Naive thymus-derived CD4-positive, alpha-beta T cell (primary cell): Measurements from ENCODE around the gene TENM4. TPM values are rescaled to one million over a fixed set of nuclear protein-coding genes. Genes with fewer than 3 reads are reported as not detected.

Experiments used
- ATAC-seq: fragments of 150-1000 bp; cut with Tn5 transposase; 2 replicates; pipeline ENCODE4 v1.10.0; 2021; ENCODE audit warnings: mild to moderate bottlenecking, moderate library complexity
- CTCF ChIA-PET: fragments of 350-600 bp; sonication (Branson Sonifier 250); formaldehyde crosslinking; loops from one replicate; lab custom pipeline; 2021; ENCODE audit warnings: antibody characterized with exemption; lab: Charles Lee
- POLR2A ChIA-PET: fragments of 350-600 bp; sonication (Branson Sonifier 250); formaldehyde crosslinking; loops from one replicate; lab custom pipeline; 2021; ENCODE audit warnings: antibody characterized with exemption, inconsistent platforms; lab: Charles Lee
- DNase-seq, 9 donors: peaks; one replicate each; pipeline versions ENCODE4 v3.0.0 to v3.0.0-alpha.2; 2020 to 2022; ENCODE audit warnings: mixed read lengths in 1 of 9
- H3K27ac ChIP-seq: one replicate; pipeline ENCODE4 v1.7.0; 2013; ENCODE audit warnings: mild to moderate bottlenecking, low read depth, low read length, moderate library complexity
- H3K27me3 ChIP-seq, 2 donors: one replicate each; pipeline ENCODE4 v1.7.0; 2013; ENCODE audit warnings: low read length in 2 of 2, mild to moderate bottlenecking in 2 of 2, moderate library complexity in 2 of 2; ENCODE audit not compliant: control insufficient read depth in 2 of 2, insufficient read depth in 2 of 2
- H3K36me3 ChIP-seq, 3 experiments: 1 replicate in 2 of 3; 2 replicates in 1 of 3; pipeline ENCODE4 v1.7.0; 2013; ENCODE audit warnings: low read length in 3 of 3, mild to moderate bottlenecking in 3 of 3, moderate library complexity in 1 of 3; ENCODE audit not compliant: insufficient read depth in 3 of 3, control insufficient read depth in 2 of 3
- H3K4me1 ChIP-seq, 2 donors: one replicate each; pipeline ENCODE4 v1.7.0; 2013; ENCODE audit warnings: low read length in 2 of 2, mild to moderate bottlenecking in 2 of 2, moderate library complexity in 1 of 2; ENCODE audit not compliant: control insufficient read depth in 2 of 2, insufficient read depth in 2 of 2
- H3K4me3 ChIP-seq: 2 replicates; pipeline ENCODE4 v1.7.0; 2013; ENCODE audit warnings: mild to moderate bottlenecking, low read length
- H3K9me3 ChIP-seq, 3 experiments: 1 replicate in 2 of 3; 2 replicates in 1 of 3; pipeline ENCODE4 v1.7.0; 2013; ENCODE audit warnings: low read length in 3 of 3; ENCODE audit not compliant: control insufficient read depth in 2 of 3
- H3K27ac Mint-ChIP-seq, 9 donors: one replicate each; pipeline ENCODE4 v1.8.0; 2020 to 2022; ENCODE audit warnings: mixed read lengths in 9 of 9, mild to moderate bottlenecking in 8 of 9, moderate library complexity in 5 of 9, inconsistent platforms in 2 of 9
- H3K27me3 Mint-ChIP-seq, 5 donors: one replicate each; pipeline ENCODE4 v1.8.0; 2021 to 2022; ENCODE audit warnings: mixed read lengths in 5 of 5, mild to moderate bottlenecking in 1 of 5
- H3K36me3 Mint-ChIP-seq, 5 donors: one replicate each; pipeline ENCODE4 v1.8.0; 2020 to 2022; ENCODE audit warnings: mixed read lengths in 5 of 5, mild to moderate bottlenecking in 3 of 5, inconsistent platforms in 1 of 5
- H3K4me1 Mint-ChIP-seq, 7 donors: one replicate each; pipeline ENCODE4 v1.8.0; 2020 to 2022; ENCODE audit warnings: mixed read lengths in 7 of 7, mild to moderate bottlenecking in 3 of 7, inconsistent platforms in 1 of 7
- H3K4me3 Mint-ChIP-seq, 10 donors: one replicate each; pipeline ENCODE4 v1.8.0; 2020 to 2022; ENCODE audit warnings: mild to moderate bottlenecking in 10 of 10, mixed read lengths in 10 of 10, moderate library complexity in 6 of 10, inconsistent platforms in 2 of 10
- H3K9me3 Mint-ChIP-seq, 11 donors: one replicate each; pipeline ENCODE4 v1.8.0; 2020 to 2022; ENCODE audit warnings: mixed read lengths in 11 of 11, mild to moderate bottlenecking in 4 of 11, inconsistent platforms in 1 of 11, moderate library complexity in 1 of 11
- intact Hi-C, 2 donors: fragments of 100-400 bp; cut with micrococcal nuclease; formaldehyde crosslinking; loops; one replicate each; pipeline ENCODE4 v1.15.1; 2023
- polyA plus RNA-seq, 2 donors: library from polyadenylated mRNA; unstranded; fragments of 300-500 nt; fragmentation: Illumina TruSeq; gene quantifications; one replicate each; pipeline ENCODE4 v1.2.3, GENCODE V29; 2021
- total RNA-seq, 6 experiments: library from RNA in 5 of 6; stranded (reverse) in 5 of 6; gene quantifications; 1 replicate in 5 of 6; 2 replicates in 1 of 6; pipeline ENCODE4 v1.2.3 and lab custom pipeline; 2021 to 2026

The TENM4 gene
- total and polyA plus RNA-seq, 7 experiments from 2014 or later, result 0.32 to 0.47 TPM; not detected in 5

- no peaks in the 10 kb centered on the region for H3K4me1 ChIP-seq
- Mint-ChIP-seq H3K27ac (no peak overlapping the region), H3K36me3 (no peaks in the 10 kb centered on the region), H3K9me3 (no peaks in the 10 kb centered on the region), H3K4me3 (no peak overlapping the region), H3K27me3 (peaks cover 8 to 15% (median 12%) of the 10 kb centered on the region in 5 donors), H3K4me1 (no peaks in the 10 kb centered on the region)
- no peak overlapping the region for H3K4me3 ChIP-seq
- no peak for DNase-seq
- ChIA-PET CTCF (no interaction called here), POLR2A (no interaction called here)
- no peak overlapping the region for H3K27ac ChIP-seq
- H3K9me3 ChIP-seq, result no peaks in the 10 kb centered on the region
- intact Hi-C loops, result no loop called here
- no peaks in the 10 kb centered on the region for H3K27me3 ChIP-seq
- H3K36me3 ChIP-seq, result no peaks in the 10 kb centered on the region
- ATAC-seq, result no peak
Observed at GRCh38 chr11:79049741-79050179, 391.1 kb downstream of the TENM4 start.

GRCh38 chr11:79047980-79048379 lies 392.9 kb downstream of the TENM4 start:
- Mint-ChIP-seq H3K27me3 (peaks cover 8 to 24% (median 15%) of the 10 kb centered on the region in 5 donors), H3K36me3 (no peaks in the 10 kb centered on the region), H3K27ac (no peak overlapping the region), H3K9me3 (peaks cover 0 to 3% (median 0%) of the 10 kb centered on the region in 11 donors), H3K4me3 (no peak overlapping the region), H3K4me1 (no peaks in the 10 kb centered on the region)
- no peaks in the 10 kb centered on the region for H3K9me3 ChIP-seq
- POLR2A ChIA-PET, result no interaction called here
- no peaks in the 10 kb centered on the region for H3K36me3 ChIP-seq
- no peak overlapping the region for H3K27ac ChIP-seq
- no peak for DNase-seq
- H3K4me3 ChIP-seq, result no peak overlapping the region
- no peak for ATAC-seq
- CTCF ChIA-PET, result no interaction called here
- intact Hi-C loops, result no loop called here
- H3K4me1 ChIP-seq, result no peaks in the 10 kb centered on the region
- no peaks in the 10 kb centered on the region for H3K27me3 ChIP-seq

DNA sequence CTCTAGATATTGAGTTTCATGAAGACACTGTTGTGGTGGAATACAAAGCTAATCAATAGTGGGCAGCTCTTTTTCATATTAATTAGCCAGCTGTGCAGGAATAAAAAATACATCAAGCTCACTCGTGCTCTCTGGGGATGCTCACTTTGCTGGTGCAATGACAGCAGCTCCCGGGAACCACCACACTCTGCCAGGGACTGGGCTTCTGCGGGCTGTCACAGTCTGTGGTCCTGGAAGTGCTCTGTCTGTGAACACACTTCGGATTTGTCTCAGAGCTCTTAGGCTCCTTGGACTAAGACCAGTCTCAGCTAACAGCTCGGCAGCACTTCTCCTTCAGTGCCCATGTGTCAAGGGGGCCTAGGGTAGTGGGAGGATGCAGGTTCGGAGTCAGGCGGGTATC lies 393.5 kb downstream of the TENM4 start:
- H3K4me1 ChIP-seq, result no peaks in the 10 kb centered on the region
- ChIA-PET CTCF (no interaction called here), POLR2A (no interaction called here)
- no peak for ATAC-seq
- H3K4me3 ChIP-seq, result no peak overlapping the region
- no peak overlapping the region for H3K27ac ChIP-seq
- no peaks in the 10 kb centered on the region for H3K36me3 Mint-ChIP-seq
- no peak for DNase-seq
- H3K4me3 Mint-ChIP-seq, result no peak overlapping the region
- no peaks in the 10 kb centered on the region for H3K9me3 ChIP-seq
- H3K9me3 Mint-ChIP-seq, result peaks cover 0 to 7% (median 0%) of the 10 kb centered on the region in 11 donors
- peaks cover 7 to 25% (median 20%) of the 10 kb centered on the region in 5 donors for H3K27me3 Mint-ChIP-seq
- no peaks in the 10 kb centered on the region for H3K27me3 ChIP-seq
- no peaks in the 10 kb centered on the region for H3K4me1 Mint-ChIP-seq
- H3K36me3 ChIP-seq, result no peaks in the 10 kb centered on the region
- intact Hi-C loops, result no loop called here
- no peak overlapping the region for H3K27ac Mint-ChIP-seq

DNA sequence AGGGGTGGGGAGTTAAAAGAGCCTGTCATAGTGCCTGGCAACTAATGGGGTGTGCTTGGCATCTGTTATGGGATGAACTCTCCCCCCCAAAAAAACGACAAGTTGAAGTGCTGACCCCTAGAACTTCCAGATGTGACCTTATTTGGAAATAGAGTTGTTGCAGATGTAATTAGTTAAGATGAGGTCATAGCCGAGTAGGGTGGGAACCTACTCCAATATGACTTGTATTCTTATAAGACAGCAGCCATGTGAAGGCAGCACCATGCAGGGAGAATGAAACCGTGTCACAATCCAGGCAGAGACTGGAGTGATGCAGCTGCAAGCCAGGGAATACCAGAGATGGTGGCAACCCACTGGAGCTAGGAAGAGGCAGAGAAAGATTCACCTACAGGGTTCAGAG lies 394.5 kb downstream of the TENM4 start:
- Mint-ChIP-seq H3K9me3 (peaks cover 0 to 7% (median 0%) of the 10 kb centered on the region in 11 donors), H3K4me1 (no peaks in the 10 kb centered on the region), H3K4me3 (no peak overlapping the region), H3K27me3 (peaks cover 0 to 25% (median 16%) of the 10 kb centered on the region in 5 donors), H3K27ac (no peak overlapping the region), H3K36me3 (no peaks in the 10 kb centered on the region)
- ChIA-PET CTCF (no interaction called here), POLR2A (no interaction called here)
- Histone ChIP-seq H3K4me3 (no peak overlapping the region), H3K4me1 (no peaks in the 10 kb centered on the region), H3K27ac (no peak overlapping the region), H3K27me3 (no peaks in the 10 kb centered on the region), H3K36me3 (no peaks in the 10 kb centered on the region), H3K9me3 (no peaks in the 10 kb centered on the region)
- ATAC-seq (no peak), DNase-seq (no peak)
- intact Hi-C loops, result no loop called here

DNA sequence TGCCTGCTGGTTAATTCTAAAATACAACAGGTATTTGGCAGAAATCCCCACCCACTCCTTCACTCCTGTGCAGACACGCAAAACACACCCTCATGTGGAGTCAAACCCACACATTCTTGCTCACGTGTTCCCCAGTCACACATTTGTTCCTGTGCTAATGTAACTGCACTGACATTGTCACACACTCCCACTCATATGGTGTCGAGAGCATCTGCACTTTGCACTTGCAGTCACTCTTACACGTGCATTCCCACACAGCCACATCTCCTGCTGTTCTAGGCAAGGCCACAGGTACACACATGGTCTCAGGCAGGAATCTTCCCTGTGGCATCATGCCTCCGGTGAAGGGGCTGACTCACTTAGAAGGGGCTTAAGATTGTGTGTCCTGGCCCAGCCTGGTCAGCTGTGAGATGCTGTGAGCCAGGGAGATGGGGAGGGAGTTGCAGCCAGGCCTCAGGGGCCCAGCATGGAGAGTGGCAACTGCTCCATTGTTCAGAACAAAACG lies 395.0 kb downstream of the TENM4 start:
- Histone ChIP-seq H3K4me3 (no peak overlapping the region), H3K36me3 (no peaks in the 10 kb centered on the region), H3K27me3 (no peaks in the 10 kb centered on the region), H3K9me3 (no peaks in the 10 kb centered on the region), H3K4me1 (no peaks in the 10 kb centered on the region), H3K27ac (no peak overlapping the region)
- Mint-ChIP-seq H3K27ac (no peak overlapping the region), H3K9me3 (peaks cover 0 to 7% (median 0%) of the 10 kb centered on the region in 11 donors), H3K36me3 (no peaks in the 10 kb centered on the region), H3K27me3 (peaks cover 0 to 25% (median 16%) of the 10 kb centered on the region in 5 donors), H3K4me3 (no peak overlapping the region), H3K4me1 (no peaks in the 10 kb centered on the region)
- intact Hi-C loops, result no loop called here
- ChIA-PET POLR2A (no interaction called here), CTCF (no interaction called here)
- ATAC-seq (no peak), DNase-seq (no peak)

GRCh38 chr11:79045018-79045799 lies 395.6 kb downstream of the TENM4 start:
- Histone ChIP-seq H3K27me3 (no peaks in the 10 kb centered on the region), H3K36me3 (no peaks in the 10 kb centered on the region), H3K27ac (no peak overlapping the region), H3K9me3 (no peaks in the 10 kb centered on the region), H3K4me3 (no peak overlapping the region), H3K4me1 (no peaks in the 10 kb centered on the region)
- DNase-seq, result no peak
- peaks cover 0 to 25% (median 16%) of the 10 kb centered on the region in 5 donors for H3K27me3 Mint-ChIP-seq
- no peaks in the 10 kb centered on the region for H3K4me1 Mint-ChIP-seq
- no peak overlapping the region for H3K4me3 Mint-ChIP-seq
- ChIA-PET CTCF (no interaction called here), POLR2A (no interaction called here)
- no peak for ATAC-seq
- H3K27ac Mint-ChIP-seq, result no peak overlapping the region
- peaks cover 0 to 7% (median 0%) of the 10 kb centered on the region in 11 donors for H3K9me3 Mint-ChIP-seq
- no peaks in the 10 kb centered on the region for H3K36me3 Mint-ChIP-seq
- intact Hi-C loops, result no loop called here

DNA sequence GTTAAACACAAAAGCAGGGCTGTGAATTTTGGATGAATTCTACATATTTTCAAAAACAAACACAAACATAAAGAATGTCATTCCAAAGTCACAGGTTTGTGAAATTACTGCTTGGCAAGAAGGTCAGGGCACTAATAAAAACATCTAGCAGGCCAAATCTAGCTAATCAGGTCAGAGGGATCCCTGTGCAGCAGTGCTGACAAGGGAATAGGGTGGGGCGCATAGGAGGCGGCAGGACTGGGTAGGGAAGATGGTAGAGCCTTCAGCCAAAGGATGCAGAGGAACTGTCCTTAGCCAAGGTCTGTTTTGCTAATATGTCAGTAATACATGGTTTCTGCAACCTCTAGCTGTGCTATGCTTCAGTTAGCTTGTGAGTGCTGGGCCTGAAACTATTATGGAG lies 396.6 kb downstream of the TENM4 start:
- intact Hi-C loops, result no loop called here
- Mint-ChIP-seq H3K36me3 (no peaks in the 10 kb centered on the region), H3K27ac (no peak overlapping the region), H3K4me3 (no peak overlapping the region), H3K4me1 (no peaks in the 10 kb centered on the region), H3K9me3 (peaks cover 0 to 7% (median 0%) of the 10 kb centered on the region in 11 donors), H3K27me3 (peaks cover under 1 to 24% (median 16%) of the 10 kb centered on the region in 5 donors)
- Histone ChIP-seq H3K4me1 (no peaks in the 10 kb centered on the region), H3K4me3 (no peak overlapping the region), H3K9me3 (no peaks in the 10 kb centered on the region), H3K36me3 (no peaks in the 10 kb centered on the region), H3K27ac (no peak overlapping the region), H3K27me3 (no peaks in the 10 kb centered on the region)
- ChIA-PET POLR2A (no interaction called here), CTCF (no interaction called here)
- DNase-seq (no peak), ATAC-seq (no peak)
